Panc1 (cell line): ENCODE data around the gene VIPR2. TPM values are rescaled to one million over a fixed set of nuclear protein-coding genes. Genes with fewer than 3 reads are reported as not detected.

Experiments used
- ATAC-seq: fragments of 200-7000 bp; cut with Tn5 transposase; 2 replicates; pipeline ENCODE4 v1.9.1; 2020; ENCODE audit warnings: mild to moderate bottlenecking, moderate library complexity
- BruUV-seq: library from RNA; stranded (reverse); fragments of 400-500 nt; replicated peaks from 2 replicates; lab custom pipeline; 2021; lab: Mats Ljungman, UMichigan
- CTCF ChIA-PET: fragments of 300-600 bp; sonication (Branson Sonifier 250); formaldehyde crosslinking; loops from one replicate; lab custom pipeline; 2022; ENCODE audit warnings: antibody characterized with exemption; lab: Charles Lee
- POLR2A ChIA-PET: fragments of 300-600 bp; sonication (Branson Sonifier 250); formaldehyde crosslinking; loops from one replicate; lab custom pipeline; 2022; ENCODE audit warnings: antibody characterized with exemption; lab: Charles Lee
- DNase-seq: peaks from one replicate; pipeline ENCODE4 v3.0.0-alpha.2; 2010; ENCODE audit warnings: low read depth, low spot score
- H3K27ac ChIP-seq: 2 replicates; pipeline ENCODE4 v1.5.1; 2011; ENCODE audit warnings: mild to moderate bottlenecking, low read length, inconsistent platforms
- H3K27me3 ChIP-seq: fragments of 200-500 bp; sonication (Bioruptor generic); 2 replicates; pipeline ENCODE4 v1.6.0; 2014; ENCODE audit warnings: low read length, inconsistent platforms; ENCODE audit not compliant: control insufficient read depth, insufficient read depth
- H3K36me3 ChIP-seq: fragments of 200-500 bp; sonication (Bioruptor generic); 2 replicates; pipeline ENCODE4 v1.5.1; 2014; ENCODE audit warnings: inconsistent platforms, mild to moderate bottlenecking, low read length, moderate library complexity; ENCODE audit not compliant: control insufficient read depth, insufficient read depth
- H3K4me1 ChIP-seq: 2 replicates; pipeline ENCODE4 v1.5.1; 2011; ENCODE audit warnings: inconsistent platforms, mild to moderate bottlenecking, low read length, moderate library complexity; ENCODE audit not compliant: control insufficient read depth, insufficient read depth
- H3K4me3 ChIP-seq, 2 experiments: 2 replicates each; pipeline ENCODE4 v1.5.1; 2011 to 2012; ENCODE audit warnings: low read depth in 2 of 2, low read length in 2 of 2, mild to moderate bottlenecking in 2 of 2, inconsistent platforms in 1 of 2, moderate library complexity in 1 of 2
- H3K9me3 ChIP-seq: fragments of 200-500 bp; sonication (Bioruptor generic); 2 replicates; pipeline ENCODE4 v1.5.1; 2014; ENCODE audit warnings: low read depth, mild to moderate bottlenecking, inconsistent platforms, low read length, moderate library complexity; ENCODE audit not compliant: control insufficient read depth, insufficient read depth
- POLR2AphosphoS5 ChIP-seq: IDR thresholded peaks from 2 replicates; pipeline ENCODE4 v1.6.1; 2012; ENCODE audit warnings: mild to moderate bottlenecking, low read depth, low read length, moderate library complexity
- SIN3A ChIP-seq: IDR thresholded peaks from 2 replicates; pipeline ENCODE4 v1.6.1; 2012; ENCODE audit warnings: low read depth, mild to moderate bottlenecking, low read length, moderate library complexity, borderline replicate concordance; ENCODE audit not compliant: insufficient read depth
- TCF7L2 ChIP-seq: IDR thresholded peaks from 2 replicates; pipeline ENCODE4 v1.6.1; 2011; ENCODE audit warnings: mild to moderate bottlenecking, low read depth, low read length, inconsistent platforms
- in situ Hi-C: cut with HindIII; loops from 2 replicates; pipeline ENCODE4 v1.10.0; 2016; ENCODE audit warnings: low sequenced_read_pairs, low pct_unique_long_range_greater_than_20kb
- intact Hi-C: fragments of 100-400 bp; cut with micrococcal nuclease; formaldehyde crosslinking; loops from one replicate; pipeline ENCODE4 v1.10.0; 2022; ENCODE audit not compliant: unreplicated experiment
- total RNA-seq: library from RNA; stranded (reverse); gene quantifications from one replicate; pipeline ENCODE4 v1.2.1, GENCODE V29; 2021; ENCODE audit not compliant: unreplicated experiment
- TF ChIP-seq, protein P1 (sequence below): fragments of 450-650 bp; IDR thresholded peaks from 2 replicates; pipeline ENCODE4 v1.5.1; 2017; ENCODE audit warnings: mild to moderate bottlenecking
- TF ChIP-seq, protein P2 (sequence below), 2 experiments: IDR thresholded peaks; 2 replicates each; pipeline ENCODE4 v1.6.1; 2011 to 2012; ENCODE audit warnings: low read depth in 2 of 2, control low read depth in 1 of 2, low read length in 1 of 2, mild to moderate bottlenecking in 1 of 2, moderate library complexity in 1 of 2; ENCODE audit not compliant: insufficient read depth in 1 of 2

VIPR2 gene
- total RNA-seq, 1 experiment from 2014 or later = not detected

DNA sequence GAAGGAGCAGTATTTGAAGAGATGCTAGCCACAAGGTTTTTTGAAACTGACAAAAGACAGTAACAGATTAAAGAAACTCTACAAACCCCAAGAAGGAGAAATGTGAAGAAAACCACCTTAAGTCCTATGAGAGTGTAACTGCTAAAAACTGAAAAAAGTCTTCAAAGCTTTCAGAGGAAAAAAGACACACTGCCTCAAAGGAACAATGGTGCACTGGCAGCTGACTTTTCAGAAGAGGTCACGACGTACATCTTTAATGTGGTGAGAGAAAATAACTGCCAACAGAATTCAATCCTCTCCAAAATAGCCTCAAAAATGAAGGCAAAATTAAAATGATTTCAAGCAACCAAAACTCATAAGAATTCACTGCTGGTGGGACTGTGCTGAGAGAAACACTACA, 94.0 kb downstream of the VIPR2 start:
- intact Hi-C loops (no loop called here), in situ Hi-C loops (no loop called here)
- CTCF ChIA-PET = no interaction called here
- no peaks in the 10 kb centered on the region for H3K36me3 ChIP-seq
- H3K27me3 ChIP-seq = peaks cover 14% of the 10 kb centered on the region
- POLR2A ChIA-PET = no interaction called here
- BruUV-seq = no TSS peak
- no peaks in the 10 kb centered on the region for H3K9me3 ChIP-seq
- DNase-seq (no peak), ATAC-seq (no peak)
- TF ChIP-seq POLR2AphosphoS5 = no peak
- no peak for TF ChIP-seq TCF7L2
- TF ChIP-seq, protein P1, sequence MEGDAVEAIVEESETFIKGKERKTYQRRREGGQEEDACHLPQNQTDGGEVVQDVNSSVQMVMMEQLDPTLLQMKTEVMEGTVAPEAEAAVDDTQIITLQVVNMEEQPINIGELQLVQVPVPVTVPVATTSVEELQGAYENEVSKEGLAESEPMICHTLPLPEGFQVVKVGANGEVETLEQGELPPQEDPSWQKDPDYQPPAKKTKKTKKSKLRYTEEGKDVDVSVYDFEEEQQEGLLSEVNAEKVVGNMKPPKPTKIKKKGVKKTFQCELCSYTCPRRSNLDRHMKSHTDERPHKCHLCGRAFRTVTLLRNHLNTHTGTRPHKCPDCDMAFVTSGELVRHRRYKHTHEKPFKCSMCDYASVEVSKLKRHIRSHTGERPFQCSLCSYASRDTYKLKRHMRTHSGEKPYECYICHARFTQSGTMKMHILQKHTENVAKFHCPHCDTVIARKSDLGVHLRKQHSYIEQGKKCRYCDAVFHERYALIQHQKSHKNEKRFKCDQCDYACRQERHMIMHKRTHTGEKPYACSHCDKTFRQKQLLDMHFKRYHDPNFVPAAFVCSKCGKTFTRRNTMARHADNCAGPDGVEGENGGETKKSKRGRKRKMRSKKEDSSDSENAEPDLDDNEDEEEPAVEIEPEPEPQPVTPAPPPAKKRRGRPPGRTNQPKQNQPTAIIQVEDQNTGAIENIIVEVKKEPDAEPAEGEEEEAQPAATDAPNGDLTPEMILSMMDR = no peak
- TF ChIP-seq SIN3A = no peak
- TF ChIP-seq, protein P2, sequence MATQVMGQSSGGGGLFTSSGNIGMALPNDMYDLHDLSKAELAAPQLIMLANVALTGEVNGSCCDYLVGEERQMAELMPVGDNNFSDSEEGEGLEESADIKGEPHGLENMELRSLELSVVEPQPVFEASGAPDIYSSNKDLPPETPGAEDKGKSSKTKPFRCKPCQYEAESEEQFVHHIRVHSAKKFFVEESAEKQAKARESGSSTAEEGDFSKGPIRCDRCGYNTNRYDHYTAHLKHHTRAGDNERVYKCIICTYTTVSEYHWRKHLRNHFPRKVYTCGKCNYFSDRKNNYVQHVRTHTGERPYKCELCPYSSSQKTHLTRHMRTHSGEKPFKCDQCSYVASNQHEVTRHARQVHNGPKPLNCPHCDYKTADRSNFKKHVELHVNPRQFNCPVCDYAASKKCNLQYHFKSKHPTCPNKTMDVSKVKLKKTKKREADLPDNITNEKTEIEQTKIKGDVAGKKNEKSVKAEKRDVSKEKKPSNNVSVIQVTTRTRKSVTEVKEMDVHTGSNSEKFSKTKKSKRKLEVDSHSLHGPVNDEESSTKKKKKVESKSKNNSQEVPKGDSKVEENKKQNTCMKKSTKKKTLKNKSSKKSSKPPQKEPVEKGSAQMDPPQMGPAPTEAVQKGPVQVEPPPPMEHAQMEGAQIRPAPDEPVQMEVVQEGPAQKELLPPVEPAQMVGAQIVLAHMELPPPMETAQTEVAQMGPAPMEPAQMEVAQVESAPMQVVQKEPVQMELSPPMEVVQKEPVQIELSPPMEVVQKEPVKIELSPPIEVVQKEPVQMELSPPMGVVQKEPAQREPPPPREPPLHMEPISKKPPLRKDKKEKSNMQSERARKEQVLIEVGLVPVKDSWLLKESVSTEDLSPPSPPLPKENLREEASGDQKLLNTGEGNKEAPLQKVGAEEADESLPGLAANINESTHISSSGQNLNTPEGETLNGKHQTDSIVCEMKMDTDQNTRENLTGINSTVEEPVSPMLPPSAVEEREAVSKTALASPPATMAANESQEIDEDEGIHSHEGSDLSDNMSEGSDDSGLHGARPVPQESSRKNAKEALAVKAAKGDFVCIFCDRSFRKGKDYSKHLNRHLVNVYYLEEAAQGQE (IDR thresholded peaks at IDR 0.05; ENCODE audit: insufficient read depth in 1 of 2, low read depth in 2 of 2, low read length in 1 of 2) = no peak
- no peaks in the 10 kb centered on the region for H3K4me1 ChIP-seq
- no peak overlapping the region for H3K4me3 ChIP-seq
- no peak overlapping the region for H3K27ac ChIP-seq

DNA sequence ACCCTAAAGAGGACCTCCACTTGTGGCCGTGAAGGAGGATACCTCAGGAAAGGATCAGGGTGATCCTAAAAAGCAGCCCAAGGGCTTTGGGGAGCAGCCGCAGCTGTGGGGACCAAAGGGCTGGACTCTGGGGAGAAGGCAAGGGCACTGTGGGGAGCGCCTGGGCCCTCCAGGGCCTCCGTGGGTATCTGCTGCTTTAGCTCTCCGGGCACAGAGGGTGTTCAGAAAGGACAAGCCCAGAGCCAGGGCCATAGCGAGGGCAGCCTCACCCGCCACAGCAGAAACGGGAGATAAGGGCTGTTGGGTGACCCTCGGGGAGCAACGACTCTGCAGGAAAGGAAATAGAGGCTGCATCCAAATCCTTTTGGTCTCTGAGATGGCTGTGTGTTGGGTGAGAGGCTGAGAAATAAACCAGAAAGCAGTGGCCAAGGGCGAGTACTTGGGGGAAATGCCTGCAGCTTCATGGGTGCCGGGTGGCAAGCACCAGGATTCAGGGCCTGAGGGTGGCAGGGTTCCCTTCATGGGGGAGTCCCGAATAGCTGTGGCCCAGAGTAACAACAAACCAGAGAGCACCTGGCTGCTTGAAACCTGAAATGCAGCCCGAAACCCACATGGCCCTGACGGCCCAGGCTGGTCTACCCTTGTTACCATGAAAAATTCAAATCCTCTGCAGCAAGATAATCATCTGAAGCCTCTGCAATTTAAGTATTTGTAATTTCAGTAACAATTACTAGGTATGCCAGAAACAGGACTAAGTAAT, 95.2 kb downstream of the VIPR2 start:
- Histone ChIP-seq H3K4me1 (no peaks in the 10 kb centered on the region), H3K9me3 (no peaks in the 10 kb centered on the region), H3K36me3 (no peaks in the 10 kb centered on the region), H3K4me3 (no peak overlapping the region), H3K27me3 (peaks cover 14% of the 10 kb centered on the region), H3K27ac (no peak overlapping the region)
- in situ Hi-C loops = no loop called here
- ChIA-PET POLR2A (no interaction called here), CTCF (no interaction called here)
- intact Hi-C loops = no loop called here
- no peak for DNase-seq
- no peak for ATAC-seq
- TF ChIP-seq TCF7L2 = no peak
- TF ChIP-seq, protein P2 (IDR thresholded peaks at IDR 0.05; ENCODE audit: insufficient read depth in 1 of 2, low read depth in 2 of 2, low read length in 1 of 2) = no peak
- TF ChIP-seq SIN3A = no peak
- TF ChIP-seq, protein P1 = no peak
- TF ChIP-seq POLR2AphosphoS5 = no peak
- BruUV-seq = no TSS peak
